Stomach (tissue), 9 donors: ENCODE measurements around the gene YBEY. TPM values are rescaled to one million over a fixed set of nuclear protein-coding genes. Genes with fewer than 3 reads are reported as not detected.
"Not testable (repeated sequence)": the region's sequence is repeated elsewhere in the genome, so short reads cannot be mapped to it uniquely, and the experiment has no call there.

ENCODE experiments used
- DNase-seq, 2 donors: peaks; one replicate each; pipeline versions ENCODE4 v3.0.0 to v3.0.0-alpha.2; 2013 to 2019
- H3K27ac ChIP-seq, 5 donors: fragments of 200-600 bp in 4 of 5; sonication (generic) in 4 of 5; one replicate each; pipeline ENCODE4 v1.5.1; 2013 to 2019; ENCODE audit warnings: mild to moderate bottlenecking in 1 of 5, moderate library complexity in 1 of 5
- H3K27me3 ChIP-seq, 3 donors: fragments of 200-600 bp; sonication (generic); one replicate each; pipeline ENCODE4 v1.5.1; 2017 to 2019; ENCODE audit warnings: mixed run types in 1 of 3
- H3K36me3 ChIP-seq, 4 donors: fragments of 200-600 bp; sonication (generic); 1 replicate in 3 of 4; 2 replicates in 1 of 4; pipeline ENCODE4 v1.5.1; 2016 to 2019
- H3K4me1 ChIP-seq, 4 donors: fragments of 200-600 bp; sonication (generic); one replicate each; pipeline ENCODE4 v1.5.1; 2016 to 2019
- H3K4me3 ChIP-seq, 4 donors: fragments of 200-600 bp; sonication (generic) in 3 of 4; one replicate each; pipeline ENCODE4 v1.5.1; 2016 to 2019; ENCODE audit warnings: mild to moderate bottlenecking in 1 of 4
- H3K9me3 ChIP-seq, 4 donors: fragments of 200-600 bp; sonication (generic); one replicate each; pipeline ENCODE4 v1.5.1; 2016 to 2019
- EP300 ChIP-seq: sonication (generic); formaldehyde crosslinking; IDR thresholded peaks from one replicate; pipeline ENCODE4 v1.6.1; 2017; ENCODE audit warnings: antibody characterized with exemption
- POLR2A ChIP-seq, 4 donors: fragments of 450-650 bp; IDR thresholded peaks; one replicate each; pipeline ENCODE4 v1.6.1; 2016; ENCODE audit warnings: antibody characterized with exemption in 4 of 4, control low read depth in 2 of 4, mild to moderate bottlenecking in 1 of 4, moderate library complexity in 1 of 4
- POLR2AphosphoS5 ChIP-seq, 3 donors: sonication (generic); formaldehyde crosslinking; IDR thresholded peaks; one replicate each; pipeline ENCODE4 v1.6.1; 2016; ENCODE audit warnings: antibody characterized with exemption in 3 of 3
- WGBS, 5 donors: extraction: QIAGEN DNeasy Blood & Tissue Kit in 3 of 5; methylation state at CpG; one replicate each; pipeline versions ENCODE4 v1.1.5 to v1.1.7; 2013 to 2018; 5-methylcytosine and 5-hydroxymethylcytosine counted together
- intact Hi-C: fragments of 100-400 bp; cut with DNase I; formaldehyde crosslinking; loops from one replicate; pipeline ENCODE4 v1.15.1; 2023; ENCODE audit warnings: low total_unique reads
- polyA plus RNA-seq, 3 donors: library from polyadenylated mRNA; stranded (reverse); fragments of 200-250 nt; gene quantifications; one replicate each; pipeline ENCODE4 v1.2.3, GENCODE V29; 2013
- total RNA-seq, 5 donors: library from RNA; depleted of rRNA; stranded (reverse); fragments of >200 nt; gene quantifications; one replicate each; pipeline versions ENCODE4 v1.1.0 to v1.2.3, GENCODE V29; 2014 to 2016
- TF ChIP-seq, protein P1 (sequence below), 7 experiments: fragments of 450-650 bp in 4 of 7; fragments of 200-600 bp in 3 of 7; sonication (generic) in 3 of 7; IDR thresholded peaks; one replicate each; pipeline ENCODE4 v1.5.1; 2016 to 2019; ENCODE audit warnings: antibody characterized with exemption in 7 of 7, control low read depth in 2 of 7, mild to moderate bottlenecking in 1 of 7
- donor health status: healthy with polysubstance abuse.
- donor health status: Bipolar disorder and iron deficiency.
- donor health status: healthy.

YBEY gene
- total and polyA plus RNA-seq, 8 donors = 1.0 to 22.0 (median 12.9) TPM

DNA sequence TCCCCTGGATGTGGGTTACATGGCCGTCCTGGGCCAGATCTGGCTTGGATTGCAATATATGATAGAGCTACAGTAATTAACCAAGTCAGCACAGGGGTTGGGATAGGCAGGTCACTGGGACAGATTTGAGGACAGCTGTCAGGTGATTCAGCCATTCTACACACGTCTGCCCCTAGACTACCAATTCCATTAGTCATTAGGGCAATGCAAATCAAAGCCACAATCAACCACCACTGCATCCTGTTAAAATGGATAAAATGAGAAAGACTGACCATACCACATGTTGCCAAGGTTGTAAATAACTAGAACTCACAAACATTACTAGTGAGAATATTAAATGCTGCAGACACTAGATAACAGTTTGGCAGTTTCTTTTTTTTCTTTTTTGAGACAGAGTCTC, 21.5 kb downstream of the YBEY start:
- no peak for TF ChIP-seq POLR2A (IDR thresholded peaks at IDR 0.05)
- no peak for TF ChIP-seq POLR2AphosphoS5 (IDR thresholded peaks at IDR 0.05)
- TF ChIP-seq EP300 = no peak
- TF ChIP-seq, protein P1, sequence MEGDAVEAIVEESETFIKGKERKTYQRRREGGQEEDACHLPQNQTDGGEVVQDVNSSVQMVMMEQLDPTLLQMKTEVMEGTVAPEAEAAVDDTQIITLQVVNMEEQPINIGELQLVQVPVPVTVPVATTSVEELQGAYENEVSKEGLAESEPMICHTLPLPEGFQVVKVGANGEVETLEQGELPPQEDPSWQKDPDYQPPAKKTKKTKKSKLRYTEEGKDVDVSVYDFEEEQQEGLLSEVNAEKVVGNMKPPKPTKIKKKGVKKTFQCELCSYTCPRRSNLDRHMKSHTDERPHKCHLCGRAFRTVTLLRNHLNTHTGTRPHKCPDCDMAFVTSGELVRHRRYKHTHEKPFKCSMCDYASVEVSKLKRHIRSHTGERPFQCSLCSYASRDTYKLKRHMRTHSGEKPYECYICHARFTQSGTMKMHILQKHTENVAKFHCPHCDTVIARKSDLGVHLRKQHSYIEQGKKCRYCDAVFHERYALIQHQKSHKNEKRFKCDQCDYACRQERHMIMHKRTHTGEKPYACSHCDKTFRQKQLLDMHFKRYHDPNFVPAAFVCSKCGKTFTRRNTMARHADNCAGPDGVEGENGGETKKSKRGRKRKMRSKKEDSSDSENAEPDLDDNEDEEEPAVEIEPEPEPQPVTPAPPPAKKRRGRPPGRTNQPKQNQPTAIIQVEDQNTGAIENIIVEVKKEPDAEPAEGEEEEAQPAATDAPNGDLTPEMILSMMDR (IDR thresholded peaks at IDR 0.05) = no peak
- DNase-seq = no peak
- no peak overlapping the region for H3K4me3 ChIP-seq
- no peaks in the 10 kb centered on the region for H3K9me3 ChIP-seq
- peaks cover 0 to 48% (median 18%) of the 10 kb centered on the region in 4 donors for H3K36me3 ChIP-seq
- intact Hi-C loops = no loop called here
- H3K4me1 ChIP-seq = no peaks in the 10 kb centered on the region
- no peak overlapping the region for H3K27ac ChIP-seq
- WGBS, 5 donors = 70 to 92% (median 81%) methylated on average over 2 of the region's 2 CpGs
- no peaks in the 10 kb centered on the region for H3K27me3 ChIP-seq

DNA sequence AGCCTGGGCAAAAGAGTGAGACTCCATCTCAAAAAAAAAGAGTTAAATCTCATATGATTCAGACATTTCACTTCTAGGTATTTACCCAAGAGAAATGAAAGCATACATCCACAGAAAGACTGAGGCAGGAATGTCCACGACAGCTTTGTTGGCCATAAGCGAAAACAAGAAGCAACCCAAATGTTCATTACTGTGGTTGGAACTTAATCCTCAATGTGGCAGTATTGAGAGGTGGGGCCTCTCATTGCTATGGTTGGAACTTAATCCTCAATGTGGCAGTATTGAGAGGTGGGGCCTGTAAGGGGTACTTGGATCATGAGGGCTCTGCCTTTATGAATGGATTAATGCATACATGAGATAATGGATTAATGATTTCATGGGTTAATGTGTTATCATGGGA, 22.3 kb downstream of the YBEY start:
- DNase-seq = no peak
- Histone ChIP-seq H3K27ac (no peak overlapping the region), H3K27me3 (no peaks in the 10 kb centered on the region), H3K4me3 (no peak overlapping the region), H3K9me3 (no peaks in the 10 kb centered on the region), H3K36me3 (peaks cover 0 to 48% (median 18%) of the 10 kb centered on the region in 4 donors), H3K4me1 (no peaks in the 10 kb centered on the region)
- intact Hi-C loops = no loop called here
- 92 to 97% (median 94%) methylated on average over 2 of the region's 2 CpGs for WGBS, 5 donors
- TF ChIP-seq POLR2A (IDR thresholded peaks at IDR 0.05) (no peak), POLR2AphosphoS5 (IDR thresholded peaks at IDR 0.05) (no peak), EP300 (no peak)
- TF ChIP-seq, protein P1 (IDR thresholded peaks at IDR 0.05) = no peak

DNA sequence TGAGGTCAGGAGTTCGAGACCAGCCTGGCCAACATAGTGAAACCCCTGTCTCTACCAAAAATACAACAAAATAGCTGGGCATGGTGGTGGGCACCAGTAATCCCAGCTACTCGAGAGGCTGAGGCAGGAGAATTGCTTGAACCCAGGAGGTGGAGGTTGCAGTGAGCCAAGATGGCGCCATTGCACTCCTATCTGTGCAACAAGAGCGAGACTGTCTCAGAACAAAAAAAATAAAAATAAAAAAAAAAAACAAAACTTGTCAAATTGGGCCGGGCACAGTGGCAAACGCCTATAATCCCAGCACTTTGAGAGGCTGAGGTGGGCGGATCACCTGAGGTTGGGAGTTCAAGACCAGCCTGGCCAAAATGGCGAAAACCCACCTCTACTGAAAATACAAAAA, 24.1 kb downstream of the YBEY start:
- WGBS, 5 donors = 94 to 97% (median 96%) methylated on average over 8 of the region's 8 CpGs
- not testable (repeated sequence) for H3K27me3 ChIP-seq, H3K4me3 ChIP-seq

DNA sequence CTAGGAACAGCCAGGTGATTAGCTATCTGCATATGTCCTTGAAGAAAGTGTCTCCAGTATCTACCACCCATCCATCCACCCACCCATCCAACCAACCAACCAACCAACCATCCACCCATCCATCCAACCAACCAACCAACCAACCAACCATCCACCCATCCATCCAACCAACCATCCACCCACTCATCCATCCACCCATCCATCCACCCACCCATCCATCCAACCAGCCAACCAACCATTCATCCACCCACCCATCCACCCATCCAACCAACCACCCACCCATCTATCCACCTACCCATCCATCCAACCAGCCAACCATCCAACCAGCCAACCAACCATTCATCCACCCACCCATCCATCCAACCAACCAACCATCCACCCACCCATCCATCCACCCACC, 25.4 kb downstream of the YBEY start:
- H3K27ac ChIP-seq = no peak overlapping the region
- TF ChIP-seq EP300 = no peak
- TF ChIP-seq, protein P1 (IDR thresholded peaks at IDR 0.05) = no peak
- no peak for TF ChIP-seq POLR2A (IDR thresholded peaks at IDR 0.05)
- no peak for TF ChIP-seq POLR2AphosphoS5 (IDR thresholded peaks at IDR 0.05)
- intact Hi-C loops = no loop called here
- no peaks in the 10 kb centered on the region for H3K27me3 ChIP-seq
- no peaks in the 10 kb centered on the region for H3K9me3 ChIP-seq
- DNase-seq = no peak
- H3K4me3 ChIP-seq = no peak overlapping the region
- no peaks in the 10 kb centered on the region for H3K4me1 ChIP-seq
- H3K36me3 ChIP-seq = peaks cover 0 to 42% (median 13%) of the 10 kb centered on the region in 4 donors

More for the DNA sequence above, 24.1 kb downstream of the YBEY start:
- H3K4me1 ChIP-seq, H3K27ac ChIP-seq, H3K9me3 ChIP-seq, DNase-seq, intact Hi-C loops: not testable (repeated sequence)
- H3K36me3 ChIP-seq = peaks cover 0 to 43% (median 13%) of the 10 kb centered on the region in 4 donors

DNA sequence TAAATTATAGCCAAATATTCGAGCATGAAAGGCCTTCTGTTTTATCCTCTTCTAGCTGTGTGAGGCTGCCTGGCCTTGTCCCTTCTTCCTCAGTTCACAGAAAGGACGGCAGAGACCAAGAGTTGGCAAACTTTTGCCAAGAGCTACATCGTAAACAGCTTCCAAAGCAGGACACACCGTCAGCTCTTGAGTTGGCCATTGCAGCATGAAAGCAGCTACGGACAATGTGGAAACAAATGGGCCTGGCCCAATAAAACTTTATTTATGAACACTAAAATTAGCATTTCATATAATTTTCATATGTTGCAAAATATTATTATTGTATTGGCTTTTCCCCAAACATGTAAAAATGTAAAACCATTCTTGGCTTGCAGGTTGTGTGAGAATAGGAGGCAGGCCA, 26.8 kb downstream of the YBEY start:
- Histone ChIP-seq H3K4me1 (peaks cover 0 to 2% (median 0%) of the 10 kb centered on the region in 4 donors), H3K27me3 (no peaks in the 10 kb centered on the region), H3K27ac (no peak overlapping the region), H3K9me3 (no peaks in the 10 kb centered on the region), H3K4me3 (no peak overlapping the region), H3K36me3 (peaks cover 0 to 31% (median 9%) of the 10 kb centered on the region in 4 donors)
- intact Hi-C loops = no loop called here
- DNase-seq = no peak
- TF ChIP-seq EP300 (no peak), POLR2A (IDR thresholded peaks at IDR 0.05) (no peak), POLR2AphosphoS5 (IDR thresholded peaks at IDR 0.05) (no peak)
- TF ChIP-seq, protein P1 (IDR thresholded peaks at IDR 0.05) = no peak
- WGBS, 5 donors = 94 to 97% (median 96%) methylated on average over 5 of the region's 5 CpGs
